B cell (primary cell): Measurements from ENCODE around the gene CAMK2B. TPM values are rescaled to one million over a fixed set of nuclear protein-coding genes. Genes with fewer than 3 reads are reported as not detected.

Experiments
- ATAC-seq: fragments of 200-7000 bp; cut with Tn5 transposase; one replicate; pipeline ENCODE4 v1.10.0; 2021; ENCODE audit warnings: low read depth, mild to moderate bottlenecking, moderate number of reproducible peaks, moderate library complexity
- CTCF ChIA-PET: fragments of 350-600 bp; sonication (Branson Sonifier 250); formaldehyde crosslinking; loops from one replicate; lab custom pipeline; 2021; ENCODE audit warnings: antibody characterized with exemption, inconsistent platforms; lab: Charles Lee
- POLR2A ChIA-PET: fragments of 350-600 bp; sonication (Branson Sonifier 250); formaldehyde crosslinking; loops from one replicate; lab custom pipeline; 2021; ENCODE audit warnings: antibody characterized with exemption; lab: Charles Lee
- DNase-seq: peaks from one replicate; pipeline ENCODE4 v3.0.0; 2013
- H2AFZ ChIP-seq: 2 replicates; pipeline ENCODE4 v1.6.1; 2012; ENCODE audit warnings: mild to moderate bottlenecking, low read depth, low read length; ENCODE audit not compliant: insufficient read depth, poor library complexity, severe bottlenecking
- H3K27ac ChIP-seq, 2 donors: 1 replicate in 1 of 2; 2 replicates in 1 of 2; pipeline ENCODE4 v1.5.1; 2012 to 2013; ENCODE audit warnings: low read length in 2 of 2, mild to moderate bottlenecking in 2 of 2, moderate library complexity in 1 of 2
- H3K27me3 ChIP-seq, 4 experiments: fragments of 200-600 bp in 1 of 4; sonication (generic) in 1 of 4; replicated peaks in 1 of 4; 1 replicate in 2 of 4; 2 replicates in 2 of 4; pipeline versions ENCODE4 v1.6.1 to v1.7.0; 2013 to 2016; ENCODE audit warnings: low read length in 3 of 4, mild to moderate bottlenecking in 2 of 4, mixed read lengths in 1 of 4, moderate library complexity in 1 of 4; ENCODE audit not compliant: insufficient read depth in 4 of 4, control insufficient read depth in 3 of 4; ENCODE audit errors: control extremely low read depth in 1 of 4
- H3K36me3 ChIP-seq, 2 experiments: replicated peaks in 1 of 2; 1 replicate in 1 of 2; 2 replicates in 1 of 2; pipeline versions ENCODE4 v1.6.1 to v1.7.1; 2013; ENCODE audit warnings: low read length in 1 of 2; ENCODE audit not compliant: insufficient read depth in 2 of 2, control insufficient read depth in 1 of 2; ENCODE audit errors: control extremely low read depth in 1 of 2, extremely low read depth in 1 of 2
- H3K4me1 ChIP-seq, 2 donors: fragments of 200-600 bp in 1 of 2; sonication (generic) in 1 of 2; 1 replicate in 1 of 2; 2 replicates in 1 of 2; pipeline versions ENCODE4 v1.5.1 to v1.6.1; 2013 to 2017; ENCODE audit warnings: low read length in 2 of 2; ENCODE audit not compliant: control insufficient read depth in 2 of 2, insufficient read depth in 2 of 2
- H3K4me2 ChIP-seq: replicated peaks from 2 replicates; pipeline ENCODE3; 2012; ENCODE audit warnings: mild to moderate bottlenecking, low read depth, low read length; ENCODE audit not compliant: poor library complexity, severe bottlenecking
- H3K4me3 ChIP-seq, 5 experiments: fragments of 200-600 bp in 1 of 5; sonication (generic) in 1 of 5; 1 replicate in 3 of 5; 2 replicates in 2 of 5; pipeline versions ENCODE4 v1.5.1 to v1.7.0; 2011 to 2016; ENCODE audit warnings: low read length in 4 of 5, mild to moderate bottlenecking in 4 of 5, low read depth in 2 of 5, control low read depth in 1 of 5, moderate library complexity in 1 of 5; ENCODE audit not compliant: insufficient read depth in 1 of 5; ENCODE audit errors: control extremely low read depth in 1 of 5, extremely low read depth in 1 of 5
- H3K79me2 ChIP-seq: fragments of 200-600 bp; sonication (generic); one replicate; pipeline ENCODE4 v1.6.0; 2016; ENCODE audit warnings: low read length; ENCODE audit not compliant: control insufficient read depth, insufficient read depth
- H3K9ac ChIP-seq: fragments of 200-600 bp; sonication (generic); 2 replicates; pipeline ENCODE4 v1.6.1; 2017; ENCODE audit warnings: mild to moderate bottlenecking, low read length, moderate library complexity
- H3K9me3 ChIP-seq, 3 donors: one replicate each; pipeline versions ENCODE4 v1.6.1 to v1.7.1; 2013; ENCODE audit warnings: low read length in 2 of 3; ENCODE audit not compliant: control insufficient read depth in 2 of 3, insufficient read depth in 1 of 3; ENCODE audit errors: control extremely low read depth in 1 of 3
- H4K20me1 ChIP-seq: 2 replicates; pipeline ENCODE4 v1.6.0; 2012; ENCODE audit warnings: mild to moderate bottlenecking, low read length; ENCODE audit not compliant: insufficient read depth, control insufficient read depth, poor library complexity, severe bottlenecking
- H3K27ac Mint-ChIP-seq: one replicate; pipeline ENCODE4 v1.8.0; 2021; ENCODE audit warnings: mixed read lengths
- H3K27me3 Mint-ChIP-seq: one replicate; pipeline ENCODE4 v1.8.0; 2021; ENCODE audit warnings: mixed read lengths
- H3K4me1 Mint-ChIP-seq: one replicate; pipeline ENCODE4 v1.8.0; 2021; ENCODE audit warnings: mixed read lengths
- H3K4me3 Mint-ChIP-seq: one replicate; pipeline ENCODE4 v1.8.0; 2021; ENCODE audit warnings: mixed read lengths
- H3K9me3 Mint-ChIP-seq: one replicate; pipeline ENCODE4 v1.8.0; 2022; ENCODE audit warnings: mixed read lengths; ENCODE audit not compliant: insufficient read depth
- CTCF ChIP-seq: fragments of 200-600 bp; IDR thresholded peaks from one replicate; pipeline ENCODE4 v1.8.0; 2022; ENCODE audit warnings: antibody characterized with exemption, mild to moderate bottlenecking
- EZH2 ChIP-seq: IDR thresholded peaks from 2 replicates; pipeline ENCODE4 v1.6.1; 2012; ENCODE audit warnings: borderline replicate concordance, low read depth, mild to moderate bottlenecking, moderate library complexity, low read length; ENCODE audit not compliant: insufficient read depth, poor library complexity, severe bottlenecking
- WGBS: methylation state at CpG from one replicate; pipeline ENCODE4 v1.1.5; 2013; ENCODE audit warnings: missing lambda C conversion rate; ENCODE audit not compliant: insufficient coverage; 5-methylcytosine and 5-hydroxymethylcytosine counted together
- intact Hi-C: fragments of 100-400 bp; cut with micrococcal nuclease; formaldehyde crosslinking; loops from one replicate; pipeline ENCODE4 v1.10.0; 2022
- polyA plus RNA-seq: library from polyadenylated mRNA; depleted of rRNA; stranded (reverse); fragments of >200 nt; gene quantifications from 2 replicates; pipeline ENCODE4 v1.2.3, GENCODE V29; 2012
- total RNA-seq, 2 donors: library from RNA; stranded (reverse); fragments of 120-200 nt in 1 of 2; gene quantifications; 1 replicate in 1 of 2; 2 replicates in 1 of 2; pipeline versions ENCODE4 v1.2.3 to v1.2.4, GENCODE V29; 2013 to 2022

Gene CAMK2B
- total and polyA plus RNA-seq, 2 donors (not counting 1 experiment from before 2014, with no cell fraction given) = 0.42 TPM; not detected in 1

- no peak for ATAC-seq
- CTCF ChIA-PET = no interaction called here
- 92% methylated on average over 20 of the region's 20 CpGs for WGBS
These were observed 44.2 kb downstream of the CAMK2B start for GRCh38 chr7:44280993-44281721.

More at GRCh38 chr7:44280993-44281721, 44.2 kb downstream of the CAMK2B start:
- Histone ChIP-seq H3K36me3 (no peaks in the 10 kb centered on the region), H3K79me2 (no peaks in the 10 kb centered on the region), H3K27me3 (peaks cover 0 to 2% (median 0%) of the 10 kb centered on the region in 4 experiments), H3K4me2 (no peak overlapping the region), H3K9ac (no peak overlapping the region), H3K4me3 (no peak overlapping the region), H4K20me1 (no peaks in the 10 kb centered on the region), H3K4me1 (no peaks in the 10 kb centered on the region), H2AFZ (no peak overlapping the region), H3K9me3 (no peaks in the 10 kb centered on the region), H3K27ac (no peak overlapping the region)
- H3K9me3 Mint-ChIP-seq = no peaks in the 10 kb centered on the region
- DNase-seq = no peak
- no peak for TF ChIP-seq CTCF
- TF ChIP-seq EZH2 = no peak
- intact Hi-C loops = no loop called here
- H3K4me1 Mint-ChIP-seq = no peaks in the 10 kb centered on the region
- POLR2A ChIA-PET = no interaction called here
- H3K27me3 Mint-ChIP-seq = no peaks in the 10 kb centered on the region
- H3K4me3 Mint-ChIP-seq = no peak overlapping the region
- H3K27ac Mint-ChIP-seq = no peak overlapping the region
